Panc1 (cell line): ENCODE data around the gene S100A5. TPM values are rescaled to one million over a fixed set of nuclear protein-coding genes. Genes with fewer than 3 reads are reported as not detected.
"Not testable (repeated sequence)": the region's sequence is repeated elsewhere in the genome, so short reads cannot be mapped to it uniquely, and the experiment has no call there.

Experiments
- ATAC-seq: fragments of 200-7000 bp; cut with Tn5 transposase; 2 replicates; pipeline ENCODE4 v1.9.1; 2020; ENCODE audit warnings: mild to moderate bottlenecking, moderate library complexity
- BruUV-seq: library from RNA; stranded (reverse); fragments of 400-500 nt; replicated peaks from 2 replicates; lab custom pipeline; 2021; lab: Mats Ljungman, UMichigan
- CTCF ChIA-PET: fragments of 300-600 bp; sonication (Branson Sonifier 250); formaldehyde crosslinking; loops from one replicate; lab custom pipeline; 2022; ENCODE audit warnings: antibody characterized with exemption; lab: Charles Lee
- POLR2A ChIA-PET: fragments of 300-600 bp; sonication (Branson Sonifier 250); formaldehyde crosslinking; loops from one replicate; lab custom pipeline; 2022; ENCODE audit warnings: antibody characterized with exemption; lab: Charles Lee
- DNase-seq: peaks from one replicate; pipeline ENCODE4 v3.0.0-alpha.2; 2010; ENCODE audit warnings: low read depth, low spot score
- H3K27ac ChIP-seq: 2 replicates; pipeline ENCODE4 v1.5.1; 2011; ENCODE audit warnings: mild to moderate bottlenecking, low read length, inconsistent platforms
- H3K27me3 ChIP-seq: fragments of 200-500 bp; sonication (Bioruptor generic); 2 replicates; pipeline ENCODE4 v1.6.0; 2014; ENCODE audit warnings: low read length, inconsistent platforms; ENCODE audit not compliant: control insufficient read depth, insufficient read depth
- H3K36me3 ChIP-seq: fragments of 200-500 bp; sonication (Bioruptor generic); 2 replicates; pipeline ENCODE4 v1.5.1; 2014; ENCODE audit warnings: inconsistent platforms, mild to moderate bottlenecking, low read length, moderate library complexity; ENCODE audit not compliant: control insufficient read depth, insufficient read depth
- H3K4me1 ChIP-seq: 2 replicates; pipeline ENCODE4 v1.5.1; 2011; ENCODE audit warnings: inconsistent platforms, mild to moderate bottlenecking, low read length, moderate library complexity; ENCODE audit not compliant: control insufficient read depth, insufficient read depth
- H3K4me3 ChIP-seq, 2 experiments: 2 replicates each; pipeline ENCODE4 v1.5.1; 2011 to 2012; ENCODE audit warnings: low read depth in 2 of 2, low read length in 2 of 2, mild to moderate bottlenecking in 2 of 2, inconsistent platforms in 1 of 2, moderate library complexity in 1 of 2
- H3K9me3 ChIP-seq: fragments of 200-500 bp; sonication (Bioruptor generic); 2 replicates; pipeline ENCODE4 v1.5.1; 2014; ENCODE audit warnings: low read depth, mild to moderate bottlenecking, inconsistent platforms, low read length, moderate library complexity; ENCODE audit not compliant: control insufficient read depth, insufficient read depth
- CTCF ChIP-seq: fragments of 450-650 bp; IDR thresholded peaks from 2 replicates; pipeline ENCODE4 v1.5.1; 2017; ENCODE audit warnings: mild to moderate bottlenecking
- POLR2AphosphoS5 ChIP-seq: IDR thresholded peaks from 2 replicates; pipeline ENCODE4 v1.6.1; 2012; ENCODE audit warnings: mild to moderate bottlenecking, low read depth, low read length, moderate library complexity
- REST ChIP-seq, 2 experiments: IDR thresholded peaks; 2 replicates each; pipeline ENCODE4 v1.6.1; 2011 to 2012; ENCODE audit warnings: low read depth in 2 of 2, control low read depth in 1 of 2, low read length in 1 of 2, mild to moderate bottlenecking in 1 of 2, moderate library complexity in 1 of 2; ENCODE audit not compliant: insufficient read depth in 1 of 2
- SIN3A ChIP-seq: IDR thresholded peaks from 2 replicates; pipeline ENCODE4 v1.6.1; 2012; ENCODE audit warnings: low read depth, mild to moderate bottlenecking, low read length, moderate library complexity, borderline replicate concordance; ENCODE audit not compliant: insufficient read depth
- TCF7L2 ChIP-seq: IDR thresholded peaks from 2 replicates; pipeline ENCODE4 v1.6.1; 2011; ENCODE audit warnings: mild to moderate bottlenecking, low read depth, low read length, inconsistent platforms
- in situ Hi-C: cut with HindIII; loops from 2 replicates; pipeline ENCODE4 v1.10.0; 2016; ENCODE audit warnings: low sequenced_read_pairs, low pct_unique_long_range_greater_than_20kb
- intact Hi-C: fragments of 100-400 bp; cut with micrococcal nuclease; formaldehyde crosslinking; loops from one replicate; pipeline ENCODE4 v1.10.0; 2022; ENCODE audit not compliant: unreplicated experiment
- total RNA-seq: library from RNA; stranded (reverse); gene quantifications from one replicate; pipeline ENCODE4 v1.2.1, GENCODE V29; 2021; ENCODE audit not compliant: unreplicated experiment

S100A5 gene
- total RNA-seq, 1 experiment from 2014 or later: 0.72 TPM

GRCh38 chr1:153563991-153564390 is 23.3 kb upstream of the S100A5 start:
- ChIA-PET CTCF (interaction anchor here (0.6 kb wide), 1 partner anchor 413 kb away, joined by 4 read pairs; no protein-coding TSS in a partner anchor), POLR2A (interaction anchor here (0.7 kb wide), 1 partner anchor 29 kb away, joined by 3 read pairs; no protein-coding TSS in a partner anchor)
- ATAC-seq: no peak
- Histone ChIP-seq H3K4me3 (no peak overlapping the region), H3K4me1 (peaks cover 54% of the 10 kb centered on the region), H3K27me3 (no peaks in the 10 kb centered on the region), H3K36me3 (no peaks in the 10 kb centered on the region), H3K27ac (peak overlapping the region; percentile 86), H3K9me3 (no peaks in the 10 kb centered on the region)
- in situ Hi-C loops (no loop called here), intact Hi-C loops (no loop called here)
- no TSS peak for BruUV-seq
- TF ChIP-seq TCF7L2: no peak
- TF ChIP-seq POLR2AphosphoS5: no peak
- no peak for TF ChIP-seq CTCF
- TF ChIP-seq SIN3A: no peak
- no peak for DNase-seq

- TF ChIP-seq TCF7L2 (no peak), REST (IDR thresholded peaks at IDR 0.05; ENCODE audit: insufficient read depth in 1 of 2, low read depth in 2 of 2, low read length in 1 of 2) (no peak), SIN3A (no peak), CTCF (no peak), POLR2AphosphoS5 (no peak)
- CTCF ChIA-PET: no interaction called here
- ATAC-seq (no peak), DNase-seq (no peak)
- Histone ChIP-seq H3K9me3 (no peaks in the 10 kb centered on the region), H3K27ac (peak overlapping the region; percentile 86), H3K36me3 (no peaks in the 10 kb centered on the region), H3K27me3 (no peaks in the 10 kb centered on the region), H3K4me3 (no peak overlapping the region), H3K4me1 (peaks cover 50% of the 10 kb centered on the region)
- in situ Hi-C loops (no loop called here), intact Hi-C loops (no loop called here)
- BruUV-seq: no TSS peak
- POLR2A ChIA-PET: interaction anchor here (0.7 kb wide), 1 partner anchor 28 kb away, joined by 3 read pairs; no protein-coding TSS in a partner anchor
Measured at GRCh38 chr1:153563483-153563901, 22.8 kb upstream of the S100A5 start.

GRCh38 chr1:153562021-153562420 is 21.3 kb upstream of the S100A5 start:
- H3K9me3 ChIP-seq, H3K27me3 ChIP-seq, BruUV-seq, H3K4me3 ChIP-seq, ATAC-seq, intact Hi-C loops, in situ Hi-C loops, DNase-seq, H3K36me3 ChIP-seq: not testable (repeated sequence)
- H3K4me1 ChIP-seq: peaks cover 35% of the 10 kb centered on the region
- POLR2A ChIA-PET: interaction anchor here (0.9 kb wide), 1 partner anchor 67 kb away, joined by 5 read pairs; no protein-coding TSS in a partner anchor
- peak overlapping the region; percentile 62 for H3K27ac ChIP-seq
- CTCF ChIA-PET: interaction anchor here (0.9 kb wide), 1 partner anchor 67 kb away, joined by 3 read pairs; no protein-coding TSS in a partner anchor
